CD4-positive, alpha-beta T cell treated with Interleukin-15 for 4 hours (primary cell): ENCODE results near the gene KRT81.
"Not testable (repeated sequence)": the region's sequence is repeated elsewhere in the genome, so short reads cannot be mapped to it uniquely, and the experiment has no call there.

Experiments used
- DNase-seq: peaks from one replicate; pipeline ENCODE4 v3.0.0-alpha.2; 2020; ENCODE audit warnings: low spot score

Gene KRT81

GRCh38 chr12:52241205-52241842 is 50.0 kb downstream of the KRT81 start:
- DNase-seq: no peak

DNA sequence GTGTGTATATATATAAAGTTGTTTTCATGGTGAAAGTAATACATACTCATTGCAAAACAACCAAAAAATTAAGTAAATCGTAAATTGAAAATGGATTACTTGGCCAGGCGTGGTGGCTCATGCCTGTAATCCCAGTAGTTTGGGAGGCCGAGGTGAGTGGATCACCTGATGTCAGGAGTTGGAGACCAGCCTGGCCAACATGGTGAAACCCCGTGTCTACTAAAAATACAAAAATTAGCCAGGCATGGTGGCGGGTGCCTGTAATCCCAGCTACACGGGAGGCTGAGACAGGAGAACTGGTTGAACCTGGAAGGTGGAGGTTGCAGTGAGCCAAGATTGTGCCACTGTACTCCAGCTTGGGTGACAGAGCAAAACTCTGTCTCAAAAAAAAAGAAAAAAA is 51.1 kb downstream of the KRT81 start:
- DNase-seq: not testable (repeated sequence)

DNA sequence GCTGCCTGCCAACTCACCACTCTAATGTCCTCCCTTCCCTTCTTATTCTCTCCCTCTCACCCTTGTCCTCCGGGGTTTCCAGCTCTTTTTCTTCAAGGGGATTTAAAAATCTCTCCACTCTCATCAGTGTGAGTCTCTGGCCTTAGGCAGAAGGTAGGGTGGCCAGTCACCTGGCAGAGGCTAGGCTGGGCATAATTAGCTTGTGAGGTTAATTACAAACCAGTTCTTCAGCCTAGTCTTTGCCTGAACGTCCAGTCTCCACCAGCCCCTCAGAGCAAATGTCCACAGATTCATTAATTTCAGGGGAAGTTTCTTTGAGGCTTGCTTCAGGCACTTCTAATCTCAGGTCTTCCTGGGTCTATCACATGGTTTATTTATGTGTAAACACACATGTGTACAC is 51.6 kb downstream of the KRT81 start:
- no peak for DNase-seq

GRCh38 chr12:52238916-52239646 is 52.3 kb downstream of the KRT81 start:
- no peak for DNase-seq

GRCh38 chr12:52238207-52238840 is 53.0 kb downstream of the KRT81 start:
- DNase-seq: no peak

DNA sequence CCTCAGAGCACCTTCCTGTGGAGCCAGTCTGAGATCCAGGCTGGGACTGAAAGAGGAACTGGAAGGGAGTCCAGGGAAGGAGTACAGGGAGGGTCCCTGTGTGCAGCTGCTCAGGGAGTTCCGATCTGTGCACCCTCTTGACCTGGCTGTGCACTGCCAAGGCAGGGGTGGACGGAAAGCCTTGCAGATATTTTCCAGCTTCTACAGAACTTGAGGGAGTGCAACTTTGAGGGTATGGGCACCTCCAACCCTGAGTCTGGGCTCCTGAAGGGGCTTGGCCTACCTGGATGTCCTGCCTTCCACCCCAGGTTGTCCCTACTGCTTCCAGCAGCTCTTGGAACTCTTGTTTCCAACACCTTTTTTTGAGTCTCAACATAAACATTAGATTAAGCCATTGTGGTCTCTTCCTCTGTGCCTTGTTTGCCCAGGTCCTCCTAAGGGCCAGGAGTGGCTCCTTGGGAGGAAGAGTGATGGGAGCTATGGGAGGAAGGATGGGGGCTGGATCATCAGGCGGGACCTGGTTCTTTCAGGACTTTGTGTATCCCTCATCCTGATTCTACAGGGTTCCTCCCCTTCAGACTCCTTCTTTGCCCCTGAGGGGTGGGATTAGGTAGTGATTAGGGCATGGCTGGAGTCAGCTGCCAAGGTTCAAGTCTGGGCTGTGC is 54.8 kb downstream of the KRT81 start:
- no peak for DNase-seq
